ENCODE measurements around the gene FCN2. TPM values are rescaled to one million over a fixed set of nuclear protein-coding genes. Genes with fewer than 3 reads are reported as not detected.

Gene FCN2
- not detected in 2 replicates for total RNA-seq (2014; rRNA removed; shearing (Covaris generic))

DNA sequence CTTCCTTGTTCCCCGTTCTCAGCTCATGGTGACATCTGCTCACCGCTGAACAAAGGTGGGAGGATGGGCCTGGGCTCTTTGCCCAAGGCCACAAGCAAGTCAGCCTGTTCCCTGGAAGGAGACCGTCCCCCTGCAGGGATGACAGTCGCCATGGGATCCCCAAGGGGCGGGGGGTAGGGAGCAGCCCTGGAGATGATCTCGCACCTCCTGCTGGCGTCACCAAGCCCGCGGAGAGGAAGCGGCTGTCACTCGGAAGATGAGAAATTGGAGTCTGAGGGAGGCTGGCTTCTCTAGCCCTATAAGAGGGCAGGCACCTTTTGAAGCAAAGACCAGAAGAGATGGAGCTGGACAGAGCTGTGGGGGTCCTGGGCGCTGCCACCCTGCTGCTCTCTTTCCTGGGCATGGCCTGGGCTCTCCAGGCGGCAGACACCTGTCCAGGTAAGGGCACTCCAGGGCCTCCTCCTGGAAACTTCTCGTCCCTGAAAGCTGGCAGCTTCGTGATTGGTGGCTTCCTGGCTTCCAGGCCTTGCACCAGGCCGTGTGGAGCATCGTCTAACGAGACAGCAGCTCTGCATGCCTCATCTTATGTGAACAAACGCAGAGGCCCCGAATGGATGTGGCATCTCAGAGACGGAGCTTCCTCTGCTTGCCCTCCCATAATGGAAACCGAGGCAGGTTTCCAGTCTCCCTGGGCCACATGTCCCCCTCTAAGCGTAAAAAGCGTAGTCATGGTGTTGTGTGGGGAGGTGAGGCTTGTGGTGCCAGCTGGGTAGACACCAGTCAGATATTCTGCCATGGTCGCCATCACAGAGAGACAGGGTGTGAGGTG, at the start of gene FCN2:
Gene FCN2, plus strand, starts transcription at position 327 of the 829 bp plus-strand sequence. Its CDS starts 12 bp downstream, at position 339.
- DNase-seq (ENCODE audit: low spot score), result no peak

- no peak for DNase-seq (ENCODE audit: low spot score)
Measured at GRCh38 chr9:134830926-134831720, 49.5 kb upstream of the FCN2 start.

GRCh38 chr9:134832471-134832870, 48.1 kb upstream of the FCN2 start:
- no peak for DNase-seq (ENCODE audit: low spot score)

DNA sequence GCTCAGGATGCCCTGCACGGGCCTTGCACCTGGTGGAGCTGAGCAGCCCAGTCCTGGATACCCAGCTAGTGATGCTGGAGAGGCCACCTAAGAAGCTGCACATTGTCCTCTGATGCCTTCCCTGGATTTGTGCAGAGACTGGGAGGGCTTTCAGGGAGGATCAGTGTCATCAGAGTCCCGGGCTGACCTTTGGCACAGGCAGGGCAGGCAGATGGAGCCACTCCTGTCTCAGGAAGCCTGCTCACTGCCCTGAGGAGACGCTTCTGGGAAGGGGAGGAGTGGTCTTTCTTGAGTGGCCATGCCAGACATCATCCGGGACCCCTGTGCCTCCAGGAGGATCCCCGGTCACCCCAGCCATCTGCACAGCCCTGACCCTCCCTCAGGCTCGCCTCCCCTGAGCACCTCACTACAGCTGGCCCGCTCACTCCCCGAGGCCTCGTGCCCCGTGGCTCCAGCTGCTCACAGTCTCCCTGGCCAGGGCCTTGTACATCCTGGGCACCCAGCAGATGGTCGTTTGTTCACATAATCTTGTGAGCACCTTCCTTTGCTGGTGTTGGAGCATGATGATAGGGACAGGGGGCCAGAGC, 47.2 kb upstream of the FCN2 start:
- DNase-seq (ENCODE audit: low spot score), result no peak

GRCh38 chr9:134834217-134834956, 46.2 kb upstream of the FCN2 start:
- no peak for DNase-seq (ENCODE audit: low spot score)

GRCh38 chr9:134834957-134835419, 45.6 kb upstream of the FCN2 start:
- DNase-seq (ENCODE audit: low spot score), result no peak

DNA sequence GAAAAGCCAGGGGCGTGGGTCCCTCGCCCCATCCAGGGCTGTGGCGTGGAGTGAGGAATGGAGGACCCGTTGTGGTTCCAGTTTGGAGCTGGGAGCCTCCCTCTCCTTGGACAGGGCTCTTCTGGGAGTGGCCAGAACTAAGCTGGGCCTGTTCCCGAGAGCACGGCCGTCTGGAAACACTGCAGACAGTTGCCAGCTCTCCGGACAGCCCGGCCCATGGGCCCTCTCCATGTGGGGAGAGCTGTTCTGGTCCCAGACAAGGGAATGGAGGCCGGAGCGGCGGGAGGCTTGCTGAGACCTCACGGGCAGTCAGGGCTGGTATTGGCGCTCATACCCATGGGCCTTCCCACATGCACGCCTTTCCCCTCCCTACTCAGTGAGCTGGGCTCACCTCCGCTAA, 45.2 kb upstream of the FCN2 start:
- DNase-seq (ENCODE audit: low spot score), result no peak

DNA sequence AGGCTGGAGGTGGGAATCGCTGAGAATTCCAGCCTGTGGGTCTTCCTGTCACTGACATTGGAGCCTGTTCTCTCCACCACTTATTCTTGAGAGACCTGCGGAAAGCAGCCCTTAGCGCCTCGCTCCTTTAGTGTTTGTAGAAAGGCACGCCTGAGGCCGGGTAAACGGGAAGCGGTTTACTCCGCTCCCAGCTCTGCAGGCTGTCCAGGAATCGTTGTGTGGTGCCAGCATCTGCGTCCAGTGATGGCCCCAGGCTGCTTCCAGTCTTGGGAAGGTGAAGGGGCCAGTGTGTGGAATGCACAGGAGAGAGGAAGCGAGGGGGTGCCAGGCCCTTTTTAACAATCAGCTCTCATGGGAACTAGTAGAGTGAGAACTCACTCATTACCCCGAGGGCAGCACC, 44.6 kb upstream of the FCN2 start:
- DNase-seq (ENCODE audit: low spot score), result no peak

DNA sequence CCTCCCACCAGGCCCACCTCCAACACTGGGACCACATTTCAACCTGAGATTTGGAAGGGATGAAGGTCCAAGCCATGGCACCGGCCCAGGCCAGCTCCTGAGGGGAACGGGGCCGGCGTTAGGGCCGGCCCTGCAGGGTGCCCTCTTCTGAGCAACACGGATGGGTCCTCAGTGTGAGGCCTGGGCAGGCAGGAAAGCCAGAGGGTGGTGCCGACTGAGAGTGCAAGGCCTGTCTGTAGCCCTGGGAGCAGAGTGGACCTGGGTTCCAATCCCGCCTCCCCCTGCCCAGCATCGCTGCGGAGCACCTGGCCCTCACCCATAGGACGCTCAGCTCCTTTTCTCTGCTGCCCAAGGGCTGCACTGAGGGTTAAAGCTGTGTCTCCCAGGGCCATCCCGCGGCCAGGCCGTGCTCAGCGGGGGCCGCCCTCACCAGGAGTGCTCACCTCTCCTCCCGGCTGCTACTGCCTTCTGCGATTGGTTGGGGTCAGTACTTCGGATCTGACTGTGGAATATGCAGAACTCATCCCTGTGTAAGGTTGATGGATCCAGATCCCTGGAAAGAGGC, 44.1 kb upstream of the FCN2 start:
- no peak for DNase-seq (ENCODE audit: low spot score)

DNA sequence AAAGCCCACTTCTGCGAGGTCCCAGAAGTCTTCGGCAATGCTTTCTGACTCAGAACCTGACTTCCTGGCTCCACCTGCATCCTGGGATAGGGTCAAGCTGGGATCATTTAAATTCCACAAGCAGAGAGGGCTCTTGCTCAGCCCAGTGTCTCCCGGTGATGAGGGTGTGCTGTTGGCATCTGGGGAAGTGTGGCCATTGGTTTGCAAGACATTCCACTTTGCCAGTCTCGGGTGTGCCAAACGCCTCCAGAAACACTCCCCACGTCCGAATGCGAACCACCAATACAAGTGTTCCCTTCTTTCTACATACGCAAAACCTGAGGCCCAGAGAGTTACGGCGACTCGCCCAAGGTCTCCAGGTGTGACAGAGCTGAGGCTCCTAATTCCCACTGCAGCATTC, 43.1 kb upstream of the FCN2 start:
- DNase-seq (ENCODE audit: low spot score), result no peak

DNA sequence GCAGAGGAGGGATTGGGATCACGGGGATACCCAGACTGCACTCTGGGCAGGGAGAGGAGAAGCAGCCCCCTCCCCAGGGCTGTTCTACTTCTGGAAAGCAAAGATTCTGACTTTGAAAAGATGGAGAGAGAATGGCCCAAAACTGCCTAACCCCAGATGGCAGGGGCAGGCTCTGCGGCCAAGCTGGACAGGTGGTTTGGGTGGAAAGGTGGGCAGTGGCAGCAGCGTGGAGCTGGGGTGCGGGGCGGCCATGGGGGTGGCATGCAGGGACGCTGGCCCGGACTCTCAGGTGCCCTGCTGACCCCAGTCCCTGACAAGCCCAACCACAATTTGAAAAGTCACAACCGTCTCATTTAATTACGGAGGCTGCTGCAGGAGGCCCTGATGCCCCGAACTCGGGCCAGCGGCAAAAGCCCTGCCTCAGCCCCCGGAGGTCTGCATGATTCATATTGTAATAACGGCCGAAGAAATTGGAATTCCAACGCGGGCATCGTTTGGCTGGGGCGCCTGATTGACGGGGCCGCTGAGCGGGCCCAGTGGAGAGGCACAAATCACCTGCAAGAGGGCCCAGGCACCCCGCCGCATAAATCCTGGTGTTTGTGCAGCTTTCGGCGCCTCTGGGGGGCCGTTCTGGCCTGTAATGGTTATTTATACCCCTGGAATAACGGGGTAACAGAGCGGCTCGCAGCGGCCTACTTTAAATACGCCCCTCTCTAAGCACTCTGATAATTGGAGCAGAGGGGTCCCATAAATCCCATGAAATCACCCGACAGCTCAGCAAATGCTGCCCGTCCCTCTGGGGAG, 41.8 kb upstream of the FCN2 start:
- DNase-seq (ENCODE audit: low spot score), result no peak

GRCh38 chr9:134839455-134840125, 41.0 kb upstream of the FCN2 start:
- DNase-seq (ENCODE audit: low spot score), result no peak

- DNase-seq (ENCODE audit: low spot score), result no peak
Measured at GRCh38 chr9:134840511-134840910, 40.1 kb upstream of the FCN2 start.

DNA sequence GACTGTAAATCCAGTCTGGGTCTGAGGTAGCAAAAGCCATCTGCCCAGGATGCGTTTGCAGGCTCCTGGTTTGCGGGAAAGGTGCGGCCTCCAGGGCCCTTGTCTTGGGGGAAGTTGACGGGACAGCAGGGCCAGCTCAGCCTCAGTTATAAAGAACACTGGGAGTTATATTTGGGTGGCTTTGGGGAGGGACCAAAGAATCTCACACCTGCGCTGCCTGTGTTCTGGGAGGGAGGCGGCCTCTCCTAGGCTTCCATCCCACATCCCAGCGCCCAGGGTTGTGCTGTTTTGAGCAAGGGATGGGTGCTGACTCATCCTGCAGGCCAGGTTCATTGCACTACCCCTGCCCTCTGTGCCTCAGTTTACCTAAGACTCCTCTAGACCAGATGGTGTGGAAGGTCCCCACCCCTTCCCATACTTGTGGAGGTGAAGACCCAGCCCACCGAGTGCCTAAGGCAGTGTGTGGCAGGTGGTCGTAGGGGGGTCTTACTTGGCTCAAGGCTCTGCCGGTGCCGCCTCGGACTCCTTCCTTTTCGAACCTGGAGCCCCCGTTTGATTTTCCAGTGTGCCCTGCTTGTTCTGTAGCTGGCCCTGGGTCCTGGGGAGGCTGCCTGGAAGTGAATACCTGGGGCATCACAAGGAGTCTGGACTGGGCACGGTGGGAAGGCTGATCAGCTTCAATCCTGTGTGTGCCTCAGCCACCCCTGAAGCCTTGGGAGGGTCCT, 39.3 kb upstream of the FCN2 start:
- no peak for DNase-seq (ENCODE audit: low spot score)

- no peak for DNase-seq (ENCODE audit: low spot score)
Measured at GRCh38 chr9:134842321-134842720, 38.3 kb upstream of the FCN2 start.

DNA sequence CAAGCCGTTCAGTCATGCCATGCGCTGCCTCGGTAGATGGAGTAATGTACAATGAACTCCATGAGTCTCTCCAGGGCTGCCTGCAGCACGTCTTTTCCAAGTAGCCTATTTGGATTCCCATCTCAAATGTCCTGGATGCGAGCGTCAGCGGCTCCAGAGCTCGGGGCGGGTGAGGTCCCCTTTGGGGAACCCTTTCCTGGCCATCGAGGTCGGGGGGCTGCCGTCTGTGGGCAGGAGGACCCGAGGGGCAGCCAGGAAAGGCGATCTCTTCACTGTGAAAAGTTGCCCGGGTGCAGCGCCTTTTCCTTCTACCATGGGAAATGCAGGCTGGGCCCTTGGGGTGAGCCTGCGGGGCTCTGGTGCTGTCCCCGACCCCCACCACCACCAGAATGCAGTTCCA, 36.9 kb upstream of the FCN2 start:
- DNase-seq (ENCODE audit: low spot score), result no peak

GRCh38 chr9:134844821-134845220, 35.8 kb upstream of the FCN2 start:
- DNase-seq (ENCODE audit: low spot score), result no peak

GRCh38 chr9:134846187-134846586, 34.4 kb upstream of the FCN2 start:
- no peak for DNase-seq (ENCODE audit: low spot score)

DNA sequence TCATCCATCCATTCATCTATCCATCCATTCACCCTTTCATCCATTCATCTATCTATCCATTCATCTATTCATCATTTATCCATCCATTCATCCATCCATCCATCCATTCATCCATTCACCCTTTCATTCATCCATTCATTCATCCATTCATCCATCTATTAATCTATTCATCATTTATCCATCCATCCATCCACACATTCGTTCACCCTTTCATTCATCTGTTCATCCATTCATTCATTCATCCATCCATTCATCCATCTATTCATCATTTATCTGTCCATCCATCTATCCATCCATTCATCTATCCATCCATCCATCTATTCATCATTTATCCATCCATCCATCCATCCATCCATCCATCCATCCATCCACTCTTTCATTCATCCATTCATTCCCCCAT, 33.9 kb upstream of the FCN2 start:
- DNase-seq (ENCODE audit: low spot score), result no peak
